Tibial nerve (tissue), 4 donors: ENCODE results near the gene RPL23.

Source experiments
- EP300 ChIP-seq, 2 donors: sonication (generic); formaldehyde crosslinking; IDR thresholded peaks; one replicate each; pipeline ENCODE4 v1.6.1; 2017; ENCODE audit warnings: antibody characterized with exemption in 2 of 2, mild to moderate bottlenecking in 1 of 2
- POLR2A ChIP-seq, 2 donors: fragments of 450-650 bp; IDR thresholded peaks; one replicate each; pipeline ENCODE4 v1.6.1; 2017; ENCODE audit warnings: antibody characterized with exemption in 2 of 2, mild to moderate bottlenecking in 2 of 2, moderate library complexity in 2 of 2
- TF ChIP-seq, protein P1 (sequence below), 5 experiments: fragments of 200-600 bp in 3 of 5; fragments of 450-650 bp in 2 of 5; sonication (generic) in 3 of 5; IDR thresholded peaks; one replicate each; pipeline ENCODE4 v1.5.1; 2016 to 2019; ENCODE audit warnings: antibody characterized with exemption in 5 of 5, mild to moderate bottlenecking in 3 of 5, moderate library complexity in 2 of 5

GRCh38 chr17:38873640-38874380 lies 20.3 kb upstream of the RPL23 start:
- TF ChIP-seq, protein P1, sequence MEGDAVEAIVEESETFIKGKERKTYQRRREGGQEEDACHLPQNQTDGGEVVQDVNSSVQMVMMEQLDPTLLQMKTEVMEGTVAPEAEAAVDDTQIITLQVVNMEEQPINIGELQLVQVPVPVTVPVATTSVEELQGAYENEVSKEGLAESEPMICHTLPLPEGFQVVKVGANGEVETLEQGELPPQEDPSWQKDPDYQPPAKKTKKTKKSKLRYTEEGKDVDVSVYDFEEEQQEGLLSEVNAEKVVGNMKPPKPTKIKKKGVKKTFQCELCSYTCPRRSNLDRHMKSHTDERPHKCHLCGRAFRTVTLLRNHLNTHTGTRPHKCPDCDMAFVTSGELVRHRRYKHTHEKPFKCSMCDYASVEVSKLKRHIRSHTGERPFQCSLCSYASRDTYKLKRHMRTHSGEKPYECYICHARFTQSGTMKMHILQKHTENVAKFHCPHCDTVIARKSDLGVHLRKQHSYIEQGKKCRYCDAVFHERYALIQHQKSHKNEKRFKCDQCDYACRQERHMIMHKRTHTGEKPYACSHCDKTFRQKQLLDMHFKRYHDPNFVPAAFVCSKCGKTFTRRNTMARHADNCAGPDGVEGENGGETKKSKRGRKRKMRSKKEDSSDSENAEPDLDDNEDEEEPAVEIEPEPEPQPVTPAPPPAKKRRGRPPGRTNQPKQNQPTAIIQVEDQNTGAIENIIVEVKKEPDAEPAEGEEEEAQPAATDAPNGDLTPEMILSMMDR (IDR thresholded peaks at IDR 0.05), result no peak
- TF ChIP-seq POLR2A (IDR thresholded peaks at IDR 0.05) (no peak), EP300 (IDR thresholded peaks at IDR 0.05) (no peak)
